ENCODE results near the gene NCK1.

DNA sequence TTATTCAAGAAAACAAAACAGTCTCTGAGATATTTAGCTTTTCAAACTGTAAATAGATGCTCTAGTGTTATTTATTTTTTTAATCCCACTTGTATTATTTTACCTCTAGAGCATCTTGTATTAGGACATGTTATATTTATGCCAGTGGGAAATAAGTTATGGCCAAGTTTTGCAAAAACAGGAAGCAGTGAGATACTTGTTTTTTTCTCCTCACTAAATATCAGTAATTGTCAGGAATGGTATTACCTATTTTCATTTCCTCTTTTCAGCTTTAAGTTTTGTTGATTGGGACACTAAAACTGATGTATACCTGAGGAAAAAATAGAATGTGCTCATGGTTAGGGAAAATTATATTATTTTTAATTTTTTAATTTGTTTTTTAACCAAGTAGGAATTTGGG lies 87.1 kb downstream of the NCK1 start:
- no peak for TF ChIP-seq POLR2A (IDR thresholded peaks at IDR 0.05; ENCODE audit: low read length)
- no peak for TF ChIP-seq GATA1 (IDR thresholded peaks at IDR 0.05; ENCODE audit: low read depth, low read length)

Measured in erythroblast (primary cell).